Glutamatergic neuron (in vitro differentiated cells): Measurements from ENCODE around the gene ACP7. TPM values are rescaled to one million over a fixed set of nuclear protein-coding genes. Genes with fewer than 3 reads are reported as not detected.

Experiments
- DNase-seq: peaks from one replicate; pipeline ENCODE4 v3.0.0; 2022
- H3K27ac Mint-ChIP-seq: one replicate; pipeline ENCODE4 v1.8.0; 2020; ENCODE audit warnings: mild to moderate bottlenecking, mixed read lengths, inconsistent platforms; ENCODE audit not compliant: unreplicated experiment
- H3K27me3 Mint-ChIP-seq: one replicate; pipeline ENCODE4 v1.8.0; 2020; ENCODE audit warnings: mild to moderate bottlenecking, moderate library complexity, mixed read lengths, inconsistent platforms; ENCODE audit not compliant: unreplicated experiment
- H3K36me3 Mint-ChIP-seq: one replicate; pipeline ENCODE4 v1.8.0; 2020; ENCODE audit warnings: mild to moderate bottlenecking, mixed read lengths, inconsistent platforms; ENCODE audit not compliant: unreplicated experiment
- H3K4me1 Mint-ChIP-seq: one replicate; pipeline ENCODE4 v1.8.0; 2020; ENCODE audit warnings: mild to moderate bottlenecking, low read depth, mixed read lengths, inconsistent platforms; ENCODE audit not compliant: unreplicated experiment
- H3K4me3 Mint-ChIP-seq: one replicate; pipeline ENCODE4 v1.8.0; 2020; ENCODE audit warnings: mild to moderate bottlenecking, mixed read lengths, inconsistent platforms; ENCODE audit not compliant: unreplicated experiment
- H3K9me3 Mint-ChIP-seq: one replicate; pipeline ENCODE4 v1.8.0; 2020; ENCODE audit warnings: mild to moderate bottlenecking, moderate library complexity, mixed read lengths, inconsistent platforms; ENCODE audit not compliant: unreplicated experiment
- CTCF ChIP-seq: fragments of 200-600 bp; sonication (generic); IDR thresholded peaks from one replicate; pipeline ENCODE4 v1.5.0; 2021; ENCODE audit not compliant: partially characterized antibody, unreplicated experiment
- total RNA-seq: library from RNA; stranded (reverse); fragmentation: NEBNext Ultra II Directional; extraction: Animal tissue kit (Norgen Biotek cat#: 25700); gene quantifications from one replicate; pipeline ENCODE4 v1.2.1, GENCODE V29; 2021; ENCODE audit not compliant: unreplicated experiment

ACP7 gene
- total RNA-seq, 1 donor from 2014 or later: not detected

DNA sequence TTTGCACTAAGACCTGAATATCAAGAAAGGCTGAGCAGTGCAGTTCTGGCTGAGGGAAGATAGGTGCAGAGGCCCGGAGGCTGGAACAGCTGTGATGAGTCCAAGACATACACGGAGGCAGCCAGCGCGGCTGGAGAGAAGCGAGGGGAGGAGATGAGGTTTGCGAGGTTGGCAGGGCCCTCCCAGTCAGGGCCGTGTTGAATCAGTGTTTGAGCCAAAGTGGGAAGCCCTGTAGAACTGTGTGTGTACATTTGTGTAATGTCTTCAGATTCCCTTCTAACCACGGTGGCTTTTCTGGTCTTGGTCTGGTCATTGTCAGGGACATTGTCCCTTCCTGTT is 76.3 kb downstream of the ACP7 start:
- peaks cover 4% of the 10 kb centered on the region for H3K27me3 Mint-ChIP-seq
- no peak overlapping the region for H3K4me3 Mint-ChIP-seq
- no peak for DNase-seq
- peaks cover 4% of the 10 kb centered on the region for H3K9me3 Mint-ChIP-seq
- peaks cover 36% of the 10 kb centered on the region for H3K4me1 Mint-ChIP-seq
- no peak for TF ChIP-seq CTCF
- H3K36me3 Mint-ChIP-seq: no peaks in the 10 kb centered on the region
- H3K27ac Mint-ChIP-seq: no peak overlapping the region

Other genes with a start within 250 kb of the ACP7 start
- gene HNRNPL, start 234.4 kb upstream of the ACP7 start, total RNA-seq: 371 TPM
- 2.7 TPM for gene RINL, start 206.1 kb upstream of the ACP7 start, total RNA-seq
- 91.3 TPM for gene SIRT2, start 184.8 kb upstream of the ACP7 start, total RNA-seq
- gene NFKBIB, start 184.4 kb upstream of the ACP7 start, total RNA-seq: 12.8 TPM
- gene CCER2, start 172.2 kb upstream of the ACP7 start, total RNA-seq: 51.1 TPM
- gene SARS2, start 153.6 kb upstream of the ACP7 start, total RNA-seq: 49.2 TPM
- 30.4 TPM for gene MRPS12, start 153.4 kb upstream of the ACP7 start, total RNA-seq
- 5.5 TPM for gene FBXO17, start 108.6 kb upstream of the ACP7 start, total RNA-seq
- gene FBXO27, start 51.8 kb upstream of the ACP7 start, total RNA-seq: 2.2 TPM
- 52.5 TPM for gene PAK4, start 41.4 kb downstream of the ACP7 start, total RNA-seq
- gene NCCRP1, start 112.6 kb downstream of the ACP7 start, total RNA-seq: 0.61 TPM
- not detected for gene SYCN, start 119.9 kb downstream of the ACP7 start, total RNA-seq
- gene IFNL3, start 160.6 kb downstream of the ACP7 start, total RNA-seq: not detected
- not detected for gene IFNL4, start 164.5 kb downstream of the ACP7 start, total RNA-seq
- gene IFNL2, start 184.0 kb downstream of the ACP7 start, total RNA-seq: not detected
- gene IFNL1, start 212.0 kb downstream of the ACP7 start, total RNA-seq: not detected
- gene LRFN1, start 236.5 kb downstream of the ACP7 start, total RNA-seq: 56.3 TPM